Measurements from ENCODE around the gene COL23A1.

Gene COL23A1

GRCh38 chr5:178221853-178222252, 368.3 kb downstream of the COL23A1 start:
- H3K27ac ChIP-seq (ENCODE audit: low read length) = no peak overlapping the region
- H3K9me3 ChIP-seq (ENCODE audit: insufficient read depth, low read length) = no peaks in the 10 kb centered on the region
- H3K27me3 ChIP-seq (ENCODE audit: low read depth, low read length) = no peaks in the 10 kb centered on the region
- H3K4me1 ChIP-seq (ENCODE audit: low read length) = no peaks in the 10 kb centered on the region
- no peak overlapping the region for H3K4me3 ChIP-seq (ENCODE audit: low read length)
- no peak for TF ChIP-seq CTCF (IDR thresholded peaks at IDR 0.05; ENCODE audit: low read depth, low read length)
- peaks cover 13% of the 10 kb centered on the region; the same call in 1 of the 2 replicates for H4K20me1 ChIP-seq (ENCODE audit: insufficient read depth, low read length)
- H3K36me3 ChIP-seq (replicated peaks; ENCODE audit: low read depth, low read length) = peaks cover 23% of the 10 kb centered on the region
- 0 out of 2 replicates have a peak, but pooled peaks cover 3% of the 10 kb centered on the region for H3K79me2 ChIP-seq (ENCODE audit: low read length)
- H3K4me2 ChIP-seq (ENCODE audit: low read length) = no peak overlapping the region
- H2AFZ ChIP-seq (ENCODE audit: low read depth, low read length) = no peak overlapping the region
- H3K9ac ChIP-seq (ENCODE audit: low read length) = no peak overlapping the region

- no peak overlapping the region for H3K9ac ChIP-seq (ENCODE audit: low read length)
- H3K27ac ChIP-seq (ENCODE audit: low read length) = no peak overlapping the region
- H3K4me2 ChIP-seq (ENCODE audit: low read length) = no peak overlapping the region
- no peaks in the 10 kb centered on the region for H3K4me1 ChIP-seq (ENCODE audit: low read length)
- peaks cover 23% of the 10 kb centered on the region for H3K36me3 ChIP-seq (replicated peaks; ENCODE audit: low read depth, low read length)
- no peak for TF ChIP-seq EZH2phosphoT487 (IDR thresholded peaks at IDR 0.05; ENCODE audit: low read depth)
- TF ChIP-seq CTCF (IDR thresholded peaks at IDR 0.05; ENCODE audit: low read depth, low read length) = no peak
- no peaks in the 10 kb centered on the region for H3K27me3 ChIP-seq (ENCODE audit: low read depth, low read length)
- H4K20me1 ChIP-seq (ENCODE audit: insufficient read depth, low read length) = peaks cover 13% of the 10 kb centered on the region; the same call in 1 of the 2 replicates
- H3K9me3 ChIP-seq (ENCODE audit: insufficient read depth, low read length) = no peaks in the 10 kb centered on the region
- H2AFZ ChIP-seq (ENCODE audit: low read depth, low read length) = no peak overlapping the region
- H3K79me2 ChIP-seq (ENCODE audit: low read length) = 0 out of 2 replicates have a peak, but pooled peaks cover 6% of the 10 kb centered on the region
- no peak overlapping the region for H3K4me3 ChIP-seq (ENCODE audit: low read length)
Measured at GRCh38 chr5:178221282-178221681, 368.9 kb downstream of the COL23A1 start.

- Histone ChIP-seq H3K36me3 (replicated peaks; ENCODE audit: low read depth, low read length) (peaks cover 42% of the 10 kb centered on the region), H3K4me3 (ENCODE audit: low read length) (no peak overlapping the region)
Measured at GRCh38 chr5:178218827-178219226, 371.4 kb downstream of the COL23A1 start.

GRCh38 chr5:178218237-178218776, 371.9 kb downstream of the COL23A1 start:
- Histone ChIP-seq H3K4me3 (ENCODE audit: low read length) (no peak overlapping the region), H4K20me1 (ENCODE audit: insufficient read depth, low read length) (peaks cover 14% of the 10 kb centered on the region), H2AFZ (ENCODE audit: low read depth, low read length) (no peak overlapping the region), H3K4me2 (ENCODE audit: low read length) (no peak overlapping the region), H3K9ac (ENCODE audit: low read length) (no peak overlapping the region), H3K27me3 (ENCODE audit: low read depth, low read length) (no peaks in the 10 kb centered on the region), H3K27ac (ENCODE audit: low read length) (no peak overlapping the region), H3K79me2 (ENCODE audit: low read length) (peaks cover 12% of the 10 kb centered on the region; the same call in 1 of the 2 replicates), H3K9me3 (ENCODE audit: insufficient read depth, low read length) (no peaks in the 10 kb centered on the region), H3K36me3 (replicated peaks; ENCODE audit: low read depth, low read length) (peaks cover 48% of the 10 kb centered on the region), H3K4me1 (ENCODE audit: low read length) (no peaks in the 10 kb centered on the region)
- TF ChIP-seq CTCF (IDR thresholded peaks at IDR 0.05; ENCODE audit: low read depth, low read length) (no peak), EZH2phosphoT487 (IDR thresholded peaks at IDR 0.05; ENCODE audit: low read depth) (no peak)

More at GRCh38 chr5:178218827-178219226, 371.4 kb downstream of the COL23A1 start:
- H3K9ac ChIP-seq (ENCODE audit: low read length) = no peak overlapping the region
- no peaks in the 10 kb centered on the region for H3K4me1 ChIP-seq (ENCODE audit: low read length)
- TF ChIP-seq EZH2phosphoT487 (IDR thresholded peaks at IDR 0.05; ENCODE audit: low read depth) (no peak), CTCF (IDR thresholded peaks at IDR 0.05; ENCODE audit: low read depth, low read length) (no peak)
- no peaks in the 10 kb centered on the region for H3K9me3 ChIP-seq (ENCODE audit: insufficient read depth, low read length)
- H3K4me2 ChIP-seq (ENCODE audit: low read length) = no peak overlapping the region
- H3K27ac ChIP-seq (ENCODE audit: low read length) = no peak overlapping the region
- peaks cover 16% of the 10 kb centered on the region; the same call in 1 of the 2 replicates for H4K20me1 ChIP-seq (ENCODE audit: insufficient read depth, low read length)
- H3K79me2 ChIP-seq (ENCODE audit: low read length) = peaks cover 11% of the 10 kb centered on the region; the same call in 1 of the 2 replicates
- H2AFZ ChIP-seq (ENCODE audit: low read depth, low read length) = no peak overlapping the region
- H3K27me3 ChIP-seq (ENCODE audit: low read depth, low read length) = no peaks in the 10 kb centered on the region

Data from OCI-LY3 (cell line).